Renal pelvis (tissue), 4 donors: ENCODE measurements around the gene GALNT5. TPM values are rescaled to one million over a fixed set of nuclear protein-coding genes. Genes with fewer than 3 reads are reported as not detected.

Source experiments
- DNase-seq: peaks from one replicate; pipeline ENCODE4 v3.0.0-alpha.2; 2013
- polyA plus RNA-seq, 3 donors: library from polyadenylated mRNA; unstranded; fragments of 120-200 nt; gene quantifications; one replicate each; pipeline ENCODE4 v1.2.1, GENCODE V29; 2013; ENCODE audit not compliant: insufficient read length in 3 of 3

GALNT5 gene
- polyA plus RNA-seq, 3 donors, result 0.39 to 0.48 (median 0.41) TPM

DNA sequence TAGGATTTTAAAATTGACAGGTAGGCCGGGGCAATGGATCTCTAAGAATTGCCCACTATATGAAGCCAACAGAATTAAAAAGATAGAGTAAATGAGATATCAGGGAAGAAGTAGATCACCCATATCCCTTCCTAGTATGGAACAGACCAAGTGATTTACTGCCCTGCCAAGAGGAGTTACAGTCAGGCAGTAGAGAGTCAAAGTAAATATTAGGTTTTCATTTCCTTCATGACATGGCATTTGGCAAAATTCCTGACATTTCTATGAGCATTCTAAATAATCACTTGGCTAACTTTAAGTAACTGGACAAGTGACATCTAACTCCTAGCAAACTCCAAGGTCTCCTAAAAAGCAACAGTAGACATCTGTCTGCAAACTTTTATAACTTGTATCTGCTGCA, 33.5 kb downstream of the GALNT5 start:
- DNase-seq, result no peak

DNA sequence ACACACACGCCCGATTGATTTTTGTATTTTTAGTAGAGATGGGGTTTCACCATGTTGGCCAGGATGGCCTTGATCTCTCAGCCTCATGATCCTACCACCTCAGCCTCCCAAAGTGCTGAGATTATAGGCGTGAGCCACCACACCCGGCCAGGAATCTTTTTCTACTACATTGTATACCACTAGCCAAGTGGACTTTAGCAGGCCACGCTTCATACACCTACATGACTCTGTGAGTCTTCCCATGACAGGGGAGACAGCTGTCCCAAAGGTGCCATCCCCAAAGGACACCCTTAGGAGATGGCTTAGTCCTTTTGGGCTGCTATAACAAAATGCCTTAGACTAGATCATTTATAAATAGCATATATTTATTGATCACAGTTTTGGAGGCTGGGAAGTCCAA, 35.3 kb downstream of the GALNT5 start:
- DNase-seq, result no peak

DNA sequence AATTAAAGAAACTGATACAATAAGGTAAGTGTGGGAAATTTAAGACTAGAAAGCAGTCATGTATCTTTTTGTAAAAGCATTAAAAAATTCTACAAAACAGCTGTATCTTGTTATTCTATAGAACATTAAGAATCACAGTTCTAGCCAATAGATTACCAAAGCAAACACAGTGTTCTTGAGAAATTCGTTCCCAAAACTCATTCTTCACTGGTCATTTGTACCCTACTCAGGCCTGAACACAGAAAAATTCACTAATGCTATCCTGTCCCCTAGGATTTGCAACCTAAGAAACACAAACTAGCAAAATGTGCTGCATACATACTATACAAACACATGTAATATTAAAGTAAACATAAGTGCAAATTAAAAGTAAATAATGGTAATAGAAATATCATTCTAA, 39.0 kb downstream of the GALNT5 start:
- no peak for DNase-seq

DNA sequence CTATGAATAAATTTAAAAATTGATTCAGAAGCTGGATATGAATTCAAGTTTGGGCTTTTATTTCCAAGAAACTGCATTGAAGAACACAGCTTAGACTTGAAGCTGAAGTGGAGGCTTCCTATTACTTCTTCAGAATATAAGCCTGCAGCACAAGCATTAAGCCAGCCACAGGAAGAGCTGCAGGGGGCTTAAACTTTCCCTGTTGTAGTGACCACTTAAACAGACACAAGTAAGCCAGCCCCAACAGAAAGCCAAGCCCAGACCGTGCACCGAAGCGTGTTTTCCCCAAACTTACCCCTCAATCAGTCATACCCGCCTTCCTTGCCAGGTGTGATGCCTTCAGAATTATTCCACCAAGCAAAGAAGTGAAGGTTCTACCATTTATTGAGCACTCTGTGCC, 39.5 kb downstream of the GALNT5 start:
- no peak for DNase-seq

DNA sequence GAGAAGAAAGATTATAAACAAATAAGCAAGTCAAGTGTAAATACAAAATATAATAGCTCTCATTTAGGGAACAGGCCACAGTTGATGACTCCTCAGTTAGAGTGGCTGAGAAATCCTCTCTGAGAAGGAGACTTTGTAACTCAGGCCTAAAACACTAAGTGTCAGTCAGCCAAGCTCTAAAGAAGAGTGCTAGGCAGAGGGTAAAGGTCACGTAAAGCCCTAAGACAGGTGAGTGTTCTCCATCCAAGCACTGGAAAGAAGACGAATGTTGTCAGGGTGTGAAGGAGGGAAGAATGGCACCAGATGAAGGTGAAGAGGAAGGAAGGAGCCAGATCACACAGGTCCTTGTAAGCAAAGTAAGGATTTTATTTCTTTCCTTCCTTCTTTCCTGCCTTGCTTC, 43.8 kb downstream of the GALNT5 start:
- DNase-seq, result no peak

DNA sequence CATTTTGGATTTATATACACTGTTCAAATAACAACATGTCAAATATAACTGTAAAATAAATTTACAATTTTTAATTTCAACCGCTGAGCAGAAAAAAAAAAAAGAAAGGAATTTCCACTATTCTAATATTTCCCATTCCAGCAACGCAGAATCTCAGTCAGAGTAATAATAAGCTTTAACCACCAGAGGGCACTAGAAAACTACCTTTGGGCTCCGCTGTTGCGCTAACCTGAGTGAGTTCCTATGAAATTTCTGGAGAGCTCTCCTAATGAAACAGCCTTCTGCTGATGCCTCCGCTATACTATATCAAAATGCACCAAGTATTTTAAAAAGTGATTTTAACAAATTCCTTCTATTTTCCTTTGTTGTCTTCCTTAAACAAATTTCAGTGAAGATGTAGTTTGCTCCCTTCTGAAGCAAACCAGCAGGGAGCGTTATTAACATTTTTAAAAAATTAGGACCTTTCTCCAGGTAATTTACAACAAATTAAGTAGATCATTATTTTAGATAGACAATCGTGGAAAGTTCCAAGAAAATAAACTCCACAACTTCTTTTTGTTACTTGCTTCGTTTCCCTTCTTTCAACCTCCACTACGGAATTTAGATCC, 45.1 kb downstream of the GALNT5 start:
- peak; percentile 54 for DNase-seq

DNA sequence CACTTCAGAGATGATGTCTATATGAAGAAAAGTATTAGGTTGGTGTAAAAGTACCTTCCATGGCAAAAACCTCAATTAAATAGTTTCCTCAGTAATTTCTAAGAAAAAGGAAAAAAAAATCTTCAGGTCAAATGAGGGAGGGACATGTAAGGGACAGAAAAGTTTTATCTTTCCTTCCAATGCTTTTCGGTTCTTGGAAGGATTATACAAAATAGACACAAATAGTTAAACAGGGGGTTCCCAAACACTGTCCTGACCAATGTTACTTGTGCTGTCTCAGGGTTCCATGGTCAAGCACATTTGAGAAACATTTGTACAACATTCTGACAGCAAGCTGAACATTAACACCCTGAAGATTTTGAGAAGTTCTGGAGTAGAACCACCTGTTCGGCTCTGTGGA, 46.1 kb downstream of the GALNT5 start:
- no peak for DNase-seq

DNA sequence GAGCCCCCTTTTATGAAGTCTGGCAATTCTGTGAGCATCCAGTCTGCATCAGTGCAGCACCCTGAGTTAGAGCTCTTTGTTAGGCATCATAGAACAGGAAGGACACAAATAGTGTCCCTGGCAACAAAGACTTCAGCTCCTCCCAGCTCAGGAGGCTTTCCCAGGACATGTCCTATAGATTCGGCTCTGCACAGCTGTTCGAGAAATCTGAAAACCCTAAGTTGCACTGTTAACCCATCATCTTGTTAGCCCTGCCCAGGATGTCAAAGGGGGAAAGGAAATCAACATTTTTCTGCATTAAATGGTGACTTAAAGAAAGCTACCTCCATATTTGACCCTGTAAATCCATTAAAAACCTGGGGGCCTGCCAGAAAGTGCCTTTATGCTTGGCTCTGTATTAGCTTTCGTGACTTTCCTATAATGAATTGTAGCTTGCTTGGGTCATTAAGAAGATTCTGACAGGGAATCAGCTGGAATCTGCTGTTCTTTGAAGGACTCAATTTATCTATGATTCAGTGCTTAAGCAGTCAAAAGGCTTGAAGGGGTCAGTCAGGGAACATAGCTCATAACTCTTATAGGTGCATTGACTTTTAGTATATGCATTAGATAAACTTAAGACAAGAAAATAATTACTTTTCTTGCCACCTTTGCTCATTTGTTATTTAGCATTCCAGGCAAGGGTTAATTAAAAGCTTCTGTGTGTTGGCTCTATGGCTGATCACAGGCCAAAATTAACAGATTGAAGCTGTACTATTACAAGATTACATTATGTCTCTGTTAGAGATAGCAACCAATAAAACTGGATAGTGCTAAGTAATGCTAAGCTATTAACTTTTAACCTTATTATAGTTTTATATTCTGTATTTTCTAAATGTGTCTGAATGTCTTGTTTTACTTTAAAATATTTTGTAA, 47.6 kb downstream of the GALNT5 start:
- peak; percentile 67 for DNase-seq

DNA sequence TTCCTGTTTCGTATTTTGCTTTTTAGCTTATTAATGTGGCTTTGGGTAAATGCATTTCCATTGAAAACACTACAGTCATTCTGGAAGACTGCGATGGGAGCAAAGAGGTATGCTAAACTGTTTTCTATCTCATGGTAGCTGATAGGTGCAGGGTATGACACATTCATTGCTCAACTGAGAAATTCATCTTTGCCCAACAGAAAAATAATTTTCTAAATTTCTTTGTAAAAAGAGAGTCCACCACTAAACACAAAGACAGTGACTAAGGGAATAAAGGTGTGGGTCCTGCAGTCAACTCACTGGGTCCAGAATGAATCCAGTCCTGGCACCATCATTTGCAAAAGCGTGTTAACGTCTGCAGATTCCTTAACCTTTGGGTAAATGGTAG, 48.2 kb downstream of the GALNT5 start:
- no peak for DNase-seq

DNA sequence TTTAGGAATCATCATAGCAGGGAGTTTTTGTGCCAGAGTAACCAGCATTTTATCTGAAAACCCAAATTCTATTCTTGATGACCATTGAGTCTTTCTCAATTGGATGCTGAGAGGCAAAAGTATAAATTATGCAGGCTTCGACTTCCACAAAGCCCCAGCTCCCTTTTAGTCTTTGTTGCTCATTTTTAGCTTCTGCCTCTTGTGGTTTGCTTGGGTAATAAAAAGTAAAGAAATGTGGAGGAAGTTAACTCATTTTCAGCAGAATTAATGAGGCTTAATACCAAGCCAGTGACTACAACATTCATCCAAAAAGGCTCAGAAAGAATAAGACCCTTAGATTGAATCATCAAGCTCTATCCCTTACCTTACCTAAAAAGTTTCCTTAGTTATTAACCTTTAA, 49.5 kb downstream of the GALNT5 start:
- DNase-seq, result no peak

DNA sequence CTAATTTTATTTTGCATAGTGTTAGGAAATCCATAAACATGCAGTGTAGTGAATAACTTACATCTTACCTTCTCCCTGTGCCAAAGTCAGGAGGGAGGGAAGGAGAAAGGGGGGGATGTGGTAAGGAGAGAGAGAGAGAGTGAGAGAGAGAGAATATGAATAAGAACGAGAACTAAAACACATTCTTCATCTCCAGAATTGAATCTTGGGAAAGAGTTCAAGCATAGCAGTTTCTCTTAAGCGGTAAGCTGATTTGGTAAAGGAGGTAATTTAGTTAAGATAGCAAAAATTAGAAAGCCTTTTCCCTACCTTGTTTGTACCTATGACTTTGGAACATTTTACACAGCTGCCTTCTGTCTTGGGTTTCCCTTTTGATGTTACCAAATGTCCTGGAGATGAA, 52.4 kb downstream of the GALNT5 start:
- DNase-seq, result no peak

DNA sequence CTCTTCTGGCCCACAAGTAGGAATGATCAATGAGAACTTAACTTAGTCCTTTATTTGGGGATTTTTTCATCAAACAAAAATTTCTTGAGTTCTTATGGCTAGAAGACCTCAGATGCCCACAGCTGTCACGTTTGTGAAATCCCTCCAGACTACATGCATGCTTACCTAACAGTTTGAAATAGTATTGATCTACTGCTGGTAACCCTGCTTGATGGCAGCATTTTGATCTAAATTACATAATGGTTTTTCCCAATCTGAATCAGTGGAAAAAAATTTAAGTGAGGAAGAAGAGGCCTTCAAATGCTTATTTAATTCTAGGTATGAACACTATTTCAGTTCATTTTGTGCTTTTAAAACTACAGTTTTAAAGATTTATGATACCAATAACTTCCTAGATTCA, 54.2 kb downstream of the GALNT5 start:
- no peak for DNase-seq

DNA sequence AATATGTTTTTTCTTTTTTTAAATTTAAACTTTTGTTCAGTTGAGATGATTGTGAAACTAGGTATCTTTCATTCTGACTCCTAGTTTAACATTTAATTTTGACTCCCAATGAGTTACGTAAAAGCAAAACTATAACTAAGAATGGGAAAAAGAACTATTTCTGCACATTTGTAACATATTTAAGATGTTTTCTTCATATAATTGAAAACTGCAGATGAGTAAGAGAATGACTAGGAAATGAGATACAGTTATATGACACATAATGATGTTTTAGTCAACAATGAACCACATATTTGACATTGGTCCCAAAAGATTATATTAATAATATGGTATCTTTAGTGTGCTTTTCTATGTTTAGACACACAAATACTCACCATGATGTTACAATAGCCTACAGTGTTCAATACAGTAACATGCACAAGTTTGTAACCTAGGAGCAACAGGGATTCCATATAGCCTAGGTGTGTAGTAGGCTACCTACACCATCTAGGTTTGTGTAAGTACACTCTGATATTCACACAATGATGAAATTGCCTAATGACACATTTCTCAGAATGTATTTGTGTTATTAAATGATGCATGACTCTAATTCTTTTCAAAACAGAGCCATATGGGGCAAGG, 55.5 kb downstream of the GALNT5 start:
- no peak for DNase-seq

DNA sequence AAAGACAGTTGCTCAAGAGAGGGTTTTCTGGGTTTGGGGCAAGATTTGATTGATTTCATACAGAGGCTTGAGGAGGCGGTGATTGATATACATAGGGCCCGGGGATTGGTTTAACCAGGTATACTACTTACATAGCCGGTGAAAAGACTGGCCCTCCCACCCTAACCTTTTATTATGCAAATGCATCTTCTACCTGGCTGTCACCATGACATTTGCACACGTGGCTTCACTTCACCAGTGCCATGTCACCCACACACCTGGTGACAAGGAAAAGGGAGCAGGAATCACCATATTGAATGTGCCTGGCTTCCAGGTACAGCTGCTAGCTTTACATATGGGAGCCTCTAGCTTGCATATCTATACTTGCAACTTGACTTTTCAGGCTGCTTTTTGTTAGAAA, 58.4 kb downstream of the GALNT5 start:
- no peak for DNase-seq

DNA sequence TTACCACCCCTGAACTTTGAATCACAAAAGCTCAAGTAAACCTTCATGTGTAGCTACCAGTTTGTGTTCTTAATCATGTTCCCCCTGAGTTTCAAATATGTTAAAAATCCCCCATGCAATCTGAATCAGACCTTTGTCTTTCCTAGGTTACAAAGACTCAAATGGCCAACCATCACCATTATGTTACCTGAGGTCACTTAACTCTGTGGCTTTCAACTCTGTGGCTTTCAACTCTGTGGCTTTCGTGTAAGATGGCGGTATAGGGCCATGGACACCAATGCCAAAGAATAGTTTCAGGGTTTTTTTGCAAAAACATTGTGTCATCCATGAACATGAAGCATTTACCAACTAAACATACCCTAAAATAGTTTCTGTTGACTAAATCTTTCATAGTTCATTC, 61.4 kb downstream of the GALNT5 start:
- no peak for DNase-seq

DNA sequence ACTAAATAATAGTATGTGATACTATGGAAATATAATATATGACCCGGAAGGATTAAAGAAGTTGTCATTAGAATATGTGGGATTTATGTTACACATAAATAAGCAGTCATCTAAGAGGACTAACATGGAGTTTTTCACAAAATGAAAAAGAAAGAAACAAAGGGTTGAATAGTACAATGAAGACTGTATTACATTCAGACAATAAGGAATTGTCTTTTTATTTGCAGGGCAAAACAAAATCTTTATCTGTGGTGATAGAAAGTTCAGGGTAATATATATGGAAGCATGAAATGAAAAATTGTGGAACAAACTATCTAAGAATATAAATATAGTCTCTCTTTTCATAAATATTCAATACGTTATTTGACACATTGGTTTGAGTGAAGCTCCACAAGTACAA, 62.3 kb downstream of the GALNT5 start:
- no peak for DNase-seq

DNA sequence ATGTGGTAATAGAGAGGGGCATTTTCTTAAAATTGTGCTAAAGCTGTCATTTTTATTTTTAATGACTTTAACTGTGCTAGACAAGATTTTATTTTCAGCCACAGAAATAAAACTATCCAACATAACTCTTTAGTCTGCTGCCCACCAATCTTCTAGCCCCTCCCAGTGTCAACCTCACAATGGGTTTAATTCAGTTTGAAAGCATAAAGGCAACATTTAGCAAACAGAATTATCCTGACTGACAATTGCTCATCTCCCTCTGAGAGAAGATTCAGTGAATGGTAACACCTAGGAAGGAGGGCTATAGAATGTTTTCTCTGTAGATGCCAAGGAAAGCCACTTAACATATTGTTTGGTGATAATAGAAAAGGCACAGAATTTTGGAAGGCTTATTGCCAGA, 62.9 kb downstream of the GALNT5 start:
- DNase-seq, result no peak

DNA sequence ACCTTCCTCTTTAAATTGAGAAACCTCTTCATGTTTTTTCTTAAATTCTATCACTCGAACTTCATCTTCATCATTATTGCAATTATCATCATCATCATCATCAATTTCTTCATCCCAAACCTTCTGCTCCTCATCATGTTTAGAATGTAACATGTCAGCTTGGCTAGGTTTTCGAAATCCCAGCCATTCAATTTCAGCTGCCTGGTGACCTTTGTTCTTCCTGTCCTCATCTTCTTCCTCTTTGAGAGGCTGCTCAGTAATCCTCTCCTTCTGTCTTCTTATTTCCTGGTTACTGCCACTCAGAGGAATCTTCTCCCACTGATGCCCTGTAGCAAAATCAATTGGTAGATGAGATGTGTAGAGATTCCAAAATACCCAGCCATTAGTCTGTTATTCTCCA, 64.0 kb downstream of the GALNT5 start:
- DNase-seq, result no peak

DNA sequence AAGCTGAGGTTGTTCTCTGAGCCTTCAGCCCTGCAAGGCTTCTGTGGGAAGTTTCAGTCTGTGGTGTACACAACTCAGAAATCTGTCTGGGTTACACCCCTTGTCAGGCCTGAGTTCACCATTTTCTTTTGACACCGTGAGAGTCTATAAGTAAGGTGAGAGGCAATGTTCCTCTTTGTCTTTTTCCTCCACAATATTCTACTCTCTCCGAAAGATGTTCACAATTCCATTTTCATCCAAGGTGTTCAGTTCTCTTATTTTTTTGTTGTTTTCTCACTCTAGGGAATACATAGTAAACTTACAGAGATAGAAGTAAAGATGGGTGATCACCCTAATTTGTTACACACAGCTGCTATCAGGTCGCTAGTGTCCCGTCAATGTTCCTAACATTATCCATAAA, 64.9 kb downstream of the GALNT5 start:
- no peak for DNase-seq

DNA sequence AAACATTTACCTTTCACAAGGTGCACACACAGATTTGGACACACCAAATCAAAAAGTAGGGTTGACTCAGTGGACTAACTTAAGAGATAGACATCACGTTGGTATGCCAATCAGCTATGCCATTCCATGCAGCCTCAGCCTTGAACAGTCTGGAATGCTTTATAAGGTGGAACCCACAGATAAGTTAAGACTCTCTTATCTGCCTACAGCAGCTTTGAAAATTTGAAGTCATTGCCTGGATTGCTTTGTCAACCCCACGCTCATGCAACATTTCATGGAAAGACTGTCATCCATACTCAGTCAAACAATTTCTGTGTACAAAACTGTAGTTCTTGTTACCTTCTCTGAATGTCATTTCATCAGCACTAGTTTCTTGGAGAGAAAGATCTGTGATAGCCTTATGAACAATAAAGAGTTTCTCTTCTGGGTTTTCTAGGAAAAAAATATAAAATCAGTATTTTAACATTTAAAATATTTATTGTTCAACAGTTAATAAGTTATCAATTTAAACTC, 66.9 kb downstream of the GALNT5 start:
- no peak for DNase-seq

DNA sequence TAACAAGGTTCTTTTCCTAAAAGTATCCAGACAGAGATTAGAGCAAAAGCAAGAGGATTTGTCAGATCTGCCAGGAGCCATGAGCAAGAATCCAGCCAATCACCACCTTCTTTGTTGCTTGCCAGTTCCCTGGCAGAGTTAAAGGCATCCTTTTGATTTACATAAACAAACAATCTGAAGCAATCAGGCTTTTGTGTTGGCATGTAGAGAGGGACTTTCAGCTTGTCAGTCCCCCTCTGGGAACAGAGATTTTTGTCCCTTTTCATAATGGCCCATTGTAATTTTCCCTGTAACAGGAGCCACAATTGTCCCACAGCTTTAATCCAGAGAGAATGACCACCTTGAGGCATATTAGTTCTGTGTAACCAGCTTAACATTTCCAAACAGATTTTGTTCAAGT, 68.3 kb downstream of the GALNT5 start, which contains the start of gene ERMN:
Gene ERMN (minus strand): TSS at position 39 of the 400 bp plus-strand sequence. CDS start 182 bp downstream, outside the sequence.
- no peak for DNase-seq

DNA sequence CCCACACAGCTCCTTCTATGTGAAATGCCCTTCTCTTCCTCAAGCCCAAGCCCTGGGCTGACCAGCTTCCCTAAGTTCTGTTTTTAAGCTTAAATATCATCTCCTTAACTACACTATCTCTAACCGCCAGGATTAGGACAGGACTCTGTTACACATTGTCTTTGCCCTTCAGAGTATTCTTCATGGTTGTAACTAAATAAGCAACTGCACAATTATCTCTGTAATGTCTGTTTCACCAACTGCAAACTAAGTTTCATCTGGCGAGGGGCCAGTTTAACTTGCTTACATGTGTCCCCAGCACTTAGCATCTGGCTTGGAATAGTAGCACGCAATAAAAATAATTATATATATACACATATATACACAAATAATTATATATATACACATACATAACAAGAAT, 69.2 kb downstream of the GALNT5 start:
- no peak for DNase-seq

DNA sequence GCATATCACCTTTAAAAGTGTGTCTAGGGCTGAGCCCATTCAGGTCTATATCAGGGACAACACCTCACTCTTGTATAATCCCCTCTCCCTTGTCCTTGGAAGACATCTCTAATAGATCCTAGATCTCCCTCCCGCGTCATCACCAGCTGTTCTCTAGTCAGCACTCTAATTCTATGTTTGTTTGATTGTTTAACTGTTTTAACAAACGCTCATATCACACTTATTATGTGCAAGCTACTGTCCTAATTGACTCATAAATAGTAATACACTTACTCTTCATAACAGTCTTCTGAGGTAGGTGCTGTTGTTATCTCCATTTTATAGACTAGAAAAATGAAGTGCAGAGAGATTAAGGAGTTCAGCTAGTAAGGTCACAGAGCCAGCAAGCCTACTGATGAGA, 69.7 kb downstream of the GALNT5 start:
- DNase-seq, result no peak
